Activated CD8-positive, alpha-beta memory T cell treated with anti-CD3 and anti-CD28 coated beads, Interleukin-2, amount 50 U/mL, for 48 hours (primary cell): Measurements from ENCODE around the gene TMEM182.

Experiments used
- DNase-seq: peaks from one replicate; pipeline ENCODE4 v3.0.0-alpha.2; 2020

The TMEM182 gene

GRCh38 chr2:102768892-102769291, 7.1 kb downstream of the TMEM182 start:
- no peak for DNase-seq

GRCh38 chr2:102770506-102770905, 8.7 kb downstream of the TMEM182 start:
- DNase-seq, result no peak

GRCh38 chr2:102771114-102771513, 9.3 kb downstream of the TMEM182 start:
- DNase-seq, result no peak

- DNase-seq, result no peak
Measured at GRCh38 chr2:102772659-102773058, 10.8 kb downstream of the TMEM182 start.

GRCh38 chr2:102773149-102773705, 11.4 kb downstream of the TMEM182 start:
- DNase-seq, result no peak

GRCh38 chr2:102778260-102778659, 16.4 kb downstream of the TMEM182 start:
- no peak for DNase-seq

GRCh38 chr2:102780467-102780866, 18.6 kb downstream of the TMEM182 start:
- DNase-seq, result no peak

GRCh38 chr2:102782187-102782586, 20.4 kb downstream of the TMEM182 start:
- DNase-seq, result no peak

- no peak for DNase-seq
Measured at GRCh38 chr2:102782933-102783332, 21.1 kb downstream of the TMEM182 start.

GRCh38 chr2:102783506-102784183, 21.8 kb downstream of the TMEM182 start:
- DNase-seq, result no peak

- no peak for DNase-seq
Measured at GRCh38 chr2:102784940-102785339, 23.1 kb downstream of the TMEM182 start.

- no peak for DNase-seq
Measured at GRCh38 chr2:102788216-102788884, 26.5 kb downstream of the TMEM182 start.

GRCh38 chr2:102788885-102789260, 27.0 kb downstream of the TMEM182 start:
- no peak for DNase-seq

- no peak for DNase-seq
Measured at GRCh38 chr2:102789349-102790090, 27.7 kb downstream of the TMEM182 start.

GRCh38 chr2:102790091-102790455, 28.2 kb downstream of the TMEM182 start:
- DNase-seq, result no peak

- DNase-seq, result no peak
Measured at GRCh38 chr2:102792568-102793208, 30.9 kb downstream of the TMEM182 start.

GRCh38 chr2:102795641-102796040, 33.8 kb downstream of the TMEM182 start:
- DNase-seq, result no peak

- no peak for DNase-seq
Measured at GRCh38 chr2:102796337-102796736, 34.5 kb downstream of the TMEM182 start.

- no peak for DNase-seq
Measured at GRCh38 chr2:102797486-102797885, 35.7 kb downstream of the TMEM182 start.

- DNase-seq, result no peak
Measured at GRCh38 chr2:102798181-102798580, 36.4 kb downstream of the TMEM182 start.

GRCh38 chr2:102801098-102801718, 39.4 kb downstream of the TMEM182 start:
- DNase-seq, result no peak

- no peak for DNase-seq
Measured at GRCh38 chr2:102801858-102802699, 40.2 kb downstream of the TMEM182 start.
